SK-N-SH (cell line): ENCODE results near the gene GLG1.
"Not testable (repeated sequence)": the region's sequence is repeated elsewhere in the genome, so short reads cannot be mapped to it uniquely, and the experiment has no call there.

ENCODE experiments used
- CHD2 ChIP-seq: fragments of 150-350 bp; IDR thresholded peaks from 2 replicates; pipeline ENCODE4 v1.6.1; 2018; ENCODE audit warnings: low read length; ENCODE audit not compliant: partially characterized antibody
- EP300 ChIP-seq, 2 experiments: IDR thresholded peaks; 2 replicates each; pipeline versions ENCODE4 v1.4.0 to v1.6.1; 2012; ENCODE audit warnings: borderline replicate concordance in 1 of 2, low read depth in 1 of 2, low read length in 1 of 2
- MXI1 ChIP-seq: IDR thresholded peaks from 2 replicates; pipeline ENCODE4 v1.6.1; 2012; ENCODE audit warnings: mild to moderate bottlenecking, low read depth, low read length, improper control_type of control experiment
- RAD21 ChIP-seq: IDR thresholded peaks from 2 replicates; pipeline ENCODE4 v1.6.1; 2012; ENCODE audit warnings: mild to moderate bottlenecking, low read length
- RFX5 ChIP-seq: IDR thresholded peaks from 2 replicates; pipeline ENCODE4 v1.6.1; 2012; ENCODE audit warnings: mild to moderate bottlenecking, improper control_type of control experiment, low read length
- TAF1 ChIP-seq: IDR thresholded peaks from 2 replicates; pipeline ENCODE4 v1.6.1; 2012; ENCODE audit warnings: low read depth, mild to moderate bottlenecking, low read length, moderate library complexity, borderline replicate concordance
- TF ChIP-seq, protein P1 (sequence below): fragments of 200-600 bp; sonication (generic); IDR thresholded peaks from 2 replicates; pipeline ENCODE4 v1.6.1; 2017; ENCODE audit warnings: antibody characterized with exemption, mild to moderate bottlenecking, moderate library complexity
- TF ChIP-seq, protein P2 (sequence below): IDR thresholded peaks from 2 replicates; pipeline ENCODE4 v1.6.1; 2012; ENCODE audit warnings: mild to moderate bottlenecking, low read depth, low read length, moderate library complexity
- TF ChIP-seq, protein P3 (sequence below): IDR thresholded peaks from 2 replicates; pipeline ENCODE4 v1.4.0; 2012; ENCODE audit warnings: low read depth, borderline replicate concordance

DNA sequence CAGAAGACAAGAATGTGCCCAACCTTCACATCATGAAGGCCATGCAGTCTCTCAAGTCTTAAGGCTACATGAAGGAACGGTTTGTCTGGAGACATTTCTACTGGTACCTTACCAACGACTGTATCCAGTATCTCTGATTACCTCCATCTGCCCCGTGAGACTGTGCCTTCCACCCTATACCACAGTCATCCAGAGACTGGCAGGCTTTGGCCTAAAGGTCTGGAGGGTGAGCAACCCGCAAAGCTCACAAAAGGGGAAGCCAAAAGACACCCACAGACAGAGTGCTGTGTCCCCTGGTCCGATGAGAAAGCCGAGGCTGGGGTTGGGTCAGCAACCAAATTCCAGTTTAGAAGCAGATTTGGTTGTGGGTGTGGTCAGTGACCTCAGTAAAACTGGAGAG, 54.6 kb downstream of the GLG1 start:
- TF ChIP-seq, protein P1, sequence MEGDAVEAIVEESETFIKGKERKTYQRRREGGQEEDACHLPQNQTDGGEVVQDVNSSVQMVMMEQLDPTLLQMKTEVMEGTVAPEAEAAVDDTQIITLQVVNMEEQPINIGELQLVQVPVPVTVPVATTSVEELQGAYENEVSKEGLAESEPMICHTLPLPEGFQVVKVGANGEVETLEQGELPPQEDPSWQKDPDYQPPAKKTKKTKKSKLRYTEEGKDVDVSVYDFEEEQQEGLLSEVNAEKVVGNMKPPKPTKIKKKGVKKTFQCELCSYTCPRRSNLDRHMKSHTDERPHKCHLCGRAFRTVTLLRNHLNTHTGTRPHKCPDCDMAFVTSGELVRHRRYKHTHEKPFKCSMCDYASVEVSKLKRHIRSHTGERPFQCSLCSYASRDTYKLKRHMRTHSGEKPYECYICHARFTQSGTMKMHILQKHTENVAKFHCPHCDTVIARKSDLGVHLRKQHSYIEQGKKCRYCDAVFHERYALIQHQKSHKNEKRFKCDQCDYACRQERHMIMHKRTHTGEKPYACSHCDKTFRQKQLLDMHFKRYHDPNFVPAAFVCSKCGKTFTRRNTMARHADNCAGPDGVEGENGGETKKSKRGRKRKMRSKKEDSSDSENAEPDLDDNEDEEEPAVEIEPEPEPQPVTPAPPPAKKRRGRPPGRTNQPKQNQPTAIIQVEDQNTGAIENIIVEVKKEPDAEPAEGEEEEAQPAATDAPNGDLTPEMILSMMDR, result not testable (repeated sequence)
- TF ChIP-seq TAF1; RFX5; EP300 (IDR thresholded peaks at IDR 0.05; ENCODE audit: borderline replicate concordance in 1 of 2, low read depth in 1 of 2, low read length in 1 of 2); MXI1; CHD2; RAD21: not testable (repeated sequence)
- TF ChIP-seq, protein P2, sequence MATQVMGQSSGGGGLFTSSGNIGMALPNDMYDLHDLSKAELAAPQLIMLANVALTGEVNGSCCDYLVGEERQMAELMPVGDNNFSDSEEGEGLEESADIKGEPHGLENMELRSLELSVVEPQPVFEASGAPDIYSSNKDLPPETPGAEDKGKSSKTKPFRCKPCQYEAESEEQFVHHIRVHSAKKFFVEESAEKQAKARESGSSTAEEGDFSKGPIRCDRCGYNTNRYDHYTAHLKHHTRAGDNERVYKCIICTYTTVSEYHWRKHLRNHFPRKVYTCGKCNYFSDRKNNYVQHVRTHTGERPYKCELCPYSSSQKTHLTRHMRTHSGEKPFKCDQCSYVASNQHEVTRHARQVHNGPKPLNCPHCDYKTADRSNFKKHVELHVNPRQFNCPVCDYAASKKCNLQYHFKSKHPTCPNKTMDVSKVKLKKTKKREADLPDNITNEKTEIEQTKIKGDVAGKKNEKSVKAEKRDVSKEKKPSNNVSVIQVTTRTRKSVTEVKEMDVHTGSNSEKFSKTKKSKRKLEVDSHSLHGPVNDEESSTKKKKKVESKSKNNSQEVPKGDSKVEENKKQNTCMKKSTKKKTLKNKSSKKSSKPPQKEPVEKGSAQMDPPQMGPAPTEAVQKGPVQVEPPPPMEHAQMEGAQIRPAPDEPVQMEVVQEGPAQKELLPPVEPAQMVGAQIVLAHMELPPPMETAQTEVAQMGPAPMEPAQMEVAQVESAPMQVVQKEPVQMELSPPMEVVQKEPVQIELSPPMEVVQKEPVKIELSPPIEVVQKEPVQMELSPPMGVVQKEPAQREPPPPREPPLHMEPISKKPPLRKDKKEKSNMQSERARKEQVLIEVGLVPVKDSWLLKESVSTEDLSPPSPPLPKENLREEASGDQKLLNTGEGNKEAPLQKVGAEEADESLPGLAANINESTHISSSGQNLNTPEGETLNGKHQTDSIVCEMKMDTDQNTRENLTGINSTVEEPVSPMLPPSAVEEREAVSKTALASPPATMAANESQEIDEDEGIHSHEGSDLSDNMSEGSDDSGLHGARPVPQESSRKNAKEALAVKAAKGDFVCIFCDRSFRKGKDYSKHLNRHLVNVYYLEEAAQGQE, result not testable (repeated sequence)
- TF ChIP-seq, protein P3, sequence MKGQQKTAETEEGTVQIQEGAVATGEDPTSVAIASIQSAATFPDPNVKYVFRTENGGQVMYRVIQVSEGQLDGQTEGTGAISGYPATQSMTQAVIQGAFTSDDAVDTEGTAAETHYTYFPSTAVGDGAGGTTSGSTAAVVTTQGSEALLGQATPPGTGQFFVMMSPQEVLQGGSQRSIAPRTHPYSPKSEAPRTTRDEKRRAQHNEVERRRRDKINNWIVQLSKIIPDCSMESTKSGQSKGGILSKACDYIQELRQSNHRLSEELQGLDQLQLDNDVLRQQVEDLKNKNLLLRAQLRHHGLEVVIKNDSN, result not testable (repeated sequence)
